OCI-LY3 (cell line): Measurements from ENCODE around the gene FAM53A.

Source experiments
- H2AFZ ChIP-seq: fragments of 200-600, 300-600 bp; shearing (Covaris generic); 2 replicates; pipeline ENCODE4 v1.6.0; 2014; ENCODE audit warnings: antibody characterized with exemption, low read depth, low read length
- H3K27ac ChIP-seq: fragments of 200-600, 300-600 bp; sonication (generic); 2 replicates; pipeline ENCODE4 v1.5.1; 2014; ENCODE audit warnings: mild to moderate bottlenecking, low read length, moderate library complexity, mixed read lengths
- H3K27me3 ChIP-seq: fragments of 200-600, 300-600 bp; sonication (generic); 2 replicates; pipeline ENCODE4 v1.6.1; 2014; ENCODE audit warnings: low read depth, low read length, mixed read lengths
- H3K36me3 ChIP-seq: fragments of 200-600, 300-600 bp; sonication (generic); replicated peaks from 2 replicates; pipeline ENCODE3; 2014; ENCODE audit warnings: low read depth, low read length, mixed read lengths
- H3K4me1 ChIP-seq: fragments of 300-600, 200-600 bp; sonication (generic); 2 replicates; pipeline ENCODE4 v1.6.1; 2014; ENCODE audit warnings: low read length, mixed read lengths
- H3K4me2 ChIP-seq: fragments of 200-600, 300-600 bp; sonication (generic); 2 replicates; pipeline ENCODE4 v1.6.1; 2014; ENCODE audit warnings: low read length, mixed read lengths
- H3K4me3 ChIP-seq: fragments of 300-600, 200-600 bp; sonication (generic); 2 replicates; pipeline ENCODE4 v1.5.1; 2014; ENCODE audit warnings: antibody characterized with exemption, mild to moderate bottlenecking, low read length, moderate library complexity
- H3K79me2 ChIP-seq: fragments of 300-600, 200-600 bp; shearing (Covaris generic); 2 replicates; pipeline ENCODE4 v1.6.1; 2014; ENCODE audit warnings: mild to moderate bottlenecking, low read length, mixed read lengths
- H3K9ac ChIP-seq: fragments of 300-600, 200-600 bp; shearing (Covaris generic); 2 replicates; pipeline ENCODE4 v1.6.0; 2014; ENCODE audit warnings: mild to moderate bottlenecking, low read length, moderate library complexity
- H3K9me3 ChIP-seq: fragments of 200-600, 300-600 bp; shearing (Covaris generic); 2 replicates; pipeline ENCODE4 v1.6.1; 2014; ENCODE audit warnings: low read length, mixed read lengths; ENCODE audit not compliant: insufficient read depth
- H4K20me1 ChIP-seq: fragments of 200-600, 300-600 bp; sonication (generic); 2 replicates; pipeline ENCODE4 v1.6.1; 2016; ENCODE audit warnings: low read length, mixed read lengths; ENCODE audit not compliant: insufficient read depth
- CTCF ChIP-seq: fragments of 200-600, 300-600 bp; sonication (generic); IDR thresholded peaks from 2 replicates; pipeline ENCODE4 v1.5.1; 2014; ENCODE audit warnings: antibody characterized with exemption, low read length, low read depth
- EZH2phosphoT487 ChIP-seq: fragments of 200-600 bp; shearing (Covaris generic); IDR thresholded peaks from 2 replicates; pipeline ENCODE4 v1.6.1; 2018; ENCODE audit warnings: antibody characterized with exemption, mixed run types, low read depth

FAM53A gene

GRCh38 chr4:1712216-1713002 is 28.3 kb upstream of the FAM53A start, which contains the start of gene SLBP:
SLBP (minus strand) TSS chr4:1712319; CDS start chr4:1712188, 131 bp downstream.
- Histone ChIP-seq H3K9me3 (no peaks in the 10 kb centered on the region), H3K4me1 (peaks cover 33% of the 10 kb centered on the region), H3K79me2 (peaks cover 95% of the 10 kb centered on the region), H3K9ac (peak within 1 kb of the TSS; percentile 100), H2AFZ (0 out of 2 replicates have a peak within 1 kb of the TSS, but pooled peaks have one; percentile 72), H3K27ac (peak within 1 kb of the TSS; percentile 90), H4K20me1 (peaks cover 46% of the 10 kb centered on the region), H3K27me3 (no peaks in the 10 kb centered on the region), H3K4me3 (peak within 1 kb of the TSS; percentile 91), H3K4me2 (peak within 1 kb of the TSS; percentile 86), H3K36me3 (peaks cover 37% of the 10 kb centered on the region)
- TF ChIP-seq EZH2phosphoT487 (no peak), CTCF (no peak)

- no peak for TF ChIP-seq EZH2phosphoT487
- peak overlapping the region; percentile 100 for H3K9ac ChIP-seq
- peak overlapping the region; percentile 91 for H3K4me3 ChIP-seq
- H3K4me2 ChIP-seq, result peak overlapping the region; percentile 86
- H3K4me1 ChIP-seq, result peaks cover 33% of the 10 kb centered on the region
- H4K20me1 ChIP-seq, result peaks cover 46% of the 10 kb centered on the region
- H3K36me3 ChIP-seq, result peaks cover 37% of the 10 kb centered on the region
- H3K27me3 ChIP-seq, result no peaks in the 10 kb centered on the region
- H2AFZ ChIP-seq, result no peak overlapping the region
- H3K27ac ChIP-seq, result peak overlapping the region; percentile 90
- no peaks in the 10 kb centered on the region for H3K9me3 ChIP-seq
- H3K79me2 ChIP-seq, result peaks cover 93% of the 10 kb centered on the region
Observed at GRCh38 chr4:1711571-1712215, 27.6 kb upstream of the FAM53A start.

- Histone ChIP-seq H3K4me1 (peaks cover 33% of the 10 kb centered on the region), H3K27me3 (no peaks in the 10 kb centered on the region), H4K20me1 (peaks cover 52% of the 10 kb centered on the region), H3K9ac (peak overlapping the region; percentile 100), H3K9me3 (no peaks in the 10 kb centered on the region), H2AFZ (no peak overlapping the region), H3K4me3 (peak overlapping the region; percentile 91), H3K36me3 (peaks cover 41% of the 10 kb centered on the region), H3K79me2 (peaks cover 93% of the 10 kb centered on the region), H3K27ac (peak overlapping the region; percentile 90), H3K4me2 (peak overlapping the region; percentile 86)
- TF ChIP-seq EZH2phosphoT487, result no peak
- TF ChIP-seq CTCF, result no peak
Observed at GRCh38 chr4:1711055-1711570, 27.0 kb upstream of the FAM53A start.

- H3K36me3 ChIP-seq, result peaks cover 50% of the 10 kb centered on the region
- H3K4me1 ChIP-seq, result peaks cover 15% of the 10 kb centered on the region
- H3K9me3 ChIP-seq, result no peaks in the 10 kb centered on the region
- H4K20me1 ChIP-seq, result peaks cover 72% of the 10 kb centered on the region
- H3K79me2 ChIP-seq, result peaks cover 93% of the 10 kb centered on the region
- no peak overlapping the region for H3K4me2 ChIP-seq
- no peak overlapping the region for H3K27ac ChIP-seq
- H2AFZ ChIP-seq, result no peak overlapping the region
- no peaks in the 10 kb centered on the region for H3K27me3 ChIP-seq
- no peak overlapping the region for H3K9ac ChIP-seq
- no peak overlapping the region for H3K4me3 ChIP-seq
- TF ChIP-seq CTCF (no peak), EZH2phosphoT487 (no peak)
Observed at GRCh38 chr4:1708581-1708980, 24.5 kb upstream of the FAM53A start.
